Adrenal gland (tissue), 5 donors: ENCODE results near the gene GLYATL1.
A peak's percentile ranks its signal among the peaks of the same experiment; 100 is the strongest.

Source experiments
- POLR2A ChIP-seq, 2 donors: fragments of 450-650 bp; IDR thresholded peaks; one replicate each; pipeline ENCODE4 v1.6.1; 2017; ENCODE audit warnings: antibody characterized with exemption in 2 of 2, mild to moderate bottlenecking in 2 of 2, moderate library complexity in 1 of 2
- TF ChIP-seq, protein P1 (sequence below), 6 experiments: fragments of 450-650 bp in 4 of 6; fragments of 200-600 bp in 2 of 6; sonication (generic) in 1 of 6; IDR thresholded peaks; 1 replicate in 5 of 6; 2 replicates in 1 of 6; pipeline versions ENCODE4 v1.5.1 to v1.8.0; 2016 to 2021; ENCODE audit warnings: antibody characterized with exemption in 6 of 6, mild to moderate bottlenecking in 2 of 6, moderate library complexity in 1 of 6
- donor health status: DM: no; HTN: no; CAD: no.

DNA sequence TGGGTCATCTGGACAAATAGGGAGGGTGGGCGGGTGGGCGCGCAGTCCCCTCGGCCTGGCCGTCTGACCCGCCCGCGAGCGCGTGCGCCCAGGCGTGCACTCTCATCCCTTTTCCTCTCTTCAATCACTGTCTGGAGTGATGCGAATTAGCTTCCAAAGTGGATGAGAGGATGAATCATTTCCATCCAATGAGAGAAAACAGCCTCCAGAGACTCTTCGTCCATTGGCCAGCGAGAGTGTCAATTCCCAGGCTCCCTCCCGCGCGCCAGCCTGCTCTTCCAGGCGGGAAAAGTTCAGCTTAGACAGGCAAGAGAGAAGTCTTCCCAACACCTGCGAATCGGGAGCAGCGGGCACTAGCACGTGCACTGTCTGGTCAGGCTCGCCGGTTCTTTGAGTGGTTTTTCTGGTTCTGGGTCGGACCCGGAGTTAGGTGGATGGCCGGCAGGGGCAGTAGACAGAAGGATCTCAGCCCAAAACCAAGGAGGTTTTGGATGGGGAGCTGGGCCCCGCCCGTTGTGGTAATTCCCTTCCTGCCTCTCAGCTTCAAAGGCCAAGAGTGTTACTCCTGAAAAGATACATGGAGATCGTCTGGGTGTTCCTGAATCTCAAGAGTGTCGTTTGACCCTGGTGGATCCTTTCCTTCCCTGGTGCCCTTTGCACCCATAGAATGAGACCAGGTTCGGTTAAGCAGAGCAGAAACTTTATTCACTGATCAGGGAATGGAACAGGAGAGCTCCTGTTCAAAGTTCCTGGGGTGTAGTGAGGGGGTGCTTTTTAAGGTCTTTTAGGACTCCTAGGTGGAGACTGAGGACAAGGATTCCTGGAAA is 33.4 kb upstream of the GLYATL1 start:
- TF ChIP-seq POLR2A (IDR thresholded peaks at IDR 0.05) = no peak
- TF ChIP-seq, protein P1, sequence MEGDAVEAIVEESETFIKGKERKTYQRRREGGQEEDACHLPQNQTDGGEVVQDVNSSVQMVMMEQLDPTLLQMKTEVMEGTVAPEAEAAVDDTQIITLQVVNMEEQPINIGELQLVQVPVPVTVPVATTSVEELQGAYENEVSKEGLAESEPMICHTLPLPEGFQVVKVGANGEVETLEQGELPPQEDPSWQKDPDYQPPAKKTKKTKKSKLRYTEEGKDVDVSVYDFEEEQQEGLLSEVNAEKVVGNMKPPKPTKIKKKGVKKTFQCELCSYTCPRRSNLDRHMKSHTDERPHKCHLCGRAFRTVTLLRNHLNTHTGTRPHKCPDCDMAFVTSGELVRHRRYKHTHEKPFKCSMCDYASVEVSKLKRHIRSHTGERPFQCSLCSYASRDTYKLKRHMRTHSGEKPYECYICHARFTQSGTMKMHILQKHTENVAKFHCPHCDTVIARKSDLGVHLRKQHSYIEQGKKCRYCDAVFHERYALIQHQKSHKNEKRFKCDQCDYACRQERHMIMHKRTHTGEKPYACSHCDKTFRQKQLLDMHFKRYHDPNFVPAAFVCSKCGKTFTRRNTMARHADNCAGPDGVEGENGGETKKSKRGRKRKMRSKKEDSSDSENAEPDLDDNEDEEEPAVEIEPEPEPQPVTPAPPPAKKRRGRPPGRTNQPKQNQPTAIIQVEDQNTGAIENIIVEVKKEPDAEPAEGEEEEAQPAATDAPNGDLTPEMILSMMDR (IDR thresholded peaks at IDR 0.05) = peak in 1 of 6 experiments; percentile 8
